Panc1 (cell line): ENCODE measurements around the gene SLCO3A1. TPM values are rescaled to one million over a fixed set of nuclear protein-coding genes. Genes with fewer than 3 reads are reported as not detected.

ENCODE experiments used
- ATAC-seq: fragments of 200-7000 bp; cut with Tn5 transposase; 2 replicates; pipeline ENCODE4 v1.9.1; 2020; ENCODE audit warnings: mild to moderate bottlenecking, moderate library complexity
- Bru-seq: library from RNA; stranded (reverse); fragments of 400-500 nt; gene quantifications from one replicate; lab custom pipeline; 2021; lab: Mats Ljungman, UMichigan
- BruChase-seq, 2 experiments: library from RNA; stranded (reverse); fragments of 400-500 nt; gene quantifications; one replicate each; lab custom pipeline; 2021; lab: Mats Ljungman, UMichigan
- BruUV-seq: library from RNA; stranded (reverse); fragments of 400-500 nt; replicated peaks from 2 replicates; lab custom pipeline; 2021; lab: Mats Ljungman, UMichigan
- CTCF ChIA-PET: fragments of 300-600 bp; sonication (Branson Sonifier 250); formaldehyde crosslinking; loops from one replicate; lab custom pipeline; 2022; ENCODE audit warnings: antibody characterized with exemption; lab: Charles Lee
- POLR2A ChIA-PET: fragments of 300-600 bp; sonication (Branson Sonifier 250); formaldehyde crosslinking; loops from one replicate; lab custom pipeline; 2022; ENCODE audit warnings: antibody characterized with exemption; lab: Charles Lee
- DNase-seq: peaks from one replicate; pipeline ENCODE4 v3.0.0-alpha.2; 2010; ENCODE audit warnings: low read depth, low spot score
- H3K27ac ChIP-seq: 2 replicates; pipeline ENCODE4 v1.5.1; 2011; ENCODE audit warnings: mild to moderate bottlenecking, low read length, inconsistent platforms
- H3K27me3 ChIP-seq: fragments of 200-500 bp; sonication (Bioruptor generic); 2 replicates; pipeline ENCODE4 v1.6.0; 2014; ENCODE audit warnings: low read length, inconsistent platforms; ENCODE audit not compliant: control insufficient read depth, insufficient read depth
- H3K36me3 ChIP-seq: fragments of 200-500 bp; sonication (Bioruptor generic); 2 replicates; pipeline ENCODE4 v1.5.1; 2014; ENCODE audit warnings: inconsistent platforms, mild to moderate bottlenecking, low read length, moderate library complexity; ENCODE audit not compliant: control insufficient read depth, insufficient read depth
- H3K4me1 ChIP-seq: 2 replicates; pipeline ENCODE4 v1.5.1; 2011; ENCODE audit warnings: inconsistent platforms, mild to moderate bottlenecking, low read length, moderate library complexity; ENCODE audit not compliant: control insufficient read depth, insufficient read depth
- H3K4me3 ChIP-seq, 2 experiments: 2 replicates each; pipeline ENCODE4 v1.5.1; 2011 to 2012; ENCODE audit warnings: low read depth in 2 of 2, low read length in 2 of 2, mild to moderate bottlenecking in 2 of 2, inconsistent platforms in 1 of 2, moderate library complexity in 1 of 2
- H3K9me3 ChIP-seq: fragments of 200-500 bp; sonication (Bioruptor generic); 2 replicates; pipeline ENCODE4 v1.5.1; 2014; ENCODE audit warnings: low read depth, mild to moderate bottlenecking, inconsistent platforms, low read length, moderate library complexity; ENCODE audit not compliant: control insufficient read depth, insufficient read depth
- CTCF ChIP-seq: fragments of 450-650 bp; IDR thresholded peaks from 2 replicates; pipeline ENCODE4 v1.5.1; 2017; ENCODE audit warnings: mild to moderate bottlenecking
- POLR2AphosphoS5 ChIP-seq: IDR thresholded peaks from 2 replicates; pipeline ENCODE4 v1.6.1; 2012; ENCODE audit warnings: mild to moderate bottlenecking, low read depth, low read length, moderate library complexity
- REST ChIP-seq, 2 experiments: IDR thresholded peaks; 2 replicates each; pipeline ENCODE4 v1.6.1; 2011 to 2012; ENCODE audit warnings: low read depth in 2 of 2, control low read depth in 1 of 2, low read length in 1 of 2, mild to moderate bottlenecking in 1 of 2, moderate library complexity in 1 of 2; ENCODE audit not compliant: insufficient read depth in 1 of 2
- SIN3A ChIP-seq: IDR thresholded peaks from 2 replicates; pipeline ENCODE4 v1.6.1; 2012; ENCODE audit warnings: low read depth, mild to moderate bottlenecking, low read length, moderate library complexity, borderline replicate concordance; ENCODE audit not compliant: insufficient read depth
- TCF7L2 ChIP-seq: IDR thresholded peaks from 2 replicates; pipeline ENCODE4 v1.6.1; 2011; ENCODE audit warnings: mild to moderate bottlenecking, low read depth, low read length, inconsistent platforms
- in situ Hi-C: cut with HindIII; loops from 2 replicates; pipeline ENCODE4 v1.10.0; 2016; ENCODE audit warnings: low sequenced_read_pairs, low pct_unique_long_range_greater_than_20kb
- intact Hi-C: fragments of 100-400 bp; cut with micrococcal nuclease; formaldehyde crosslinking; loops from one replicate; pipeline ENCODE4 v1.10.0; 2022; ENCODE audit not compliant: unreplicated experiment
- long read RNA-seq: library from polyadenylated mRNA; unstranded; transcript quantifications from one replicate; pipeline ENCODE4 v2.0.0, GENCODE V29; 2021; ENCODE audit not compliant: unreplicated experiment
- polyA plus RNA-seq: library from polyadenylated mRNA; unstranded; fragments of >200 nt; gene quantifications from one replicate; pipeline ENCODE4 v1.2.1, GENCODE V29; 2012; ENCODE audit warnings: missing spikeins; ENCODE audit not compliant: insufficient read length
- total RNA-seq: library from RNA; stranded (reverse); gene quantifications from one replicate; pipeline ENCODE4 v1.2.1, GENCODE V29; 2021; ENCODE audit not compliant: unreplicated experiment

SLCO3A1 gene
- 20.6 TPM for total RNA-seq
- polyA plus RNA-seq: 15.6 TPM
- Bru-seq, nascent RNA: percentile 61 among the genes with signal in this experiment
- BruChase-seq, experiment 1, labeled RNA remaining after a 2-hour chase: percentile 56 among the genes with signal in this experiment
- BruChase-seq, experiment 2, labeled RNA remaining after a 6-hour chase: percentile 55 among the genes with signal in this experiment
- long read RNA-seq, full-length matches to known transcripts: 47 of 79 reads
- long read RNA-seq, partial matches to known transcripts: 13 of 79 reads
- long read RNA-seq, other reads (novel, unspliced or antisense): 19 of 79 reads

GRCh38 chr15:91853511-91853947 lies at the start of gene SLCO3A1:
Gene SLCO3A1, plus strand, starts transcription at chr15:91853708.
- no TSS peak for BruUV-seq
- ChIA-PET POLR2A (interaction anchor here (0.7 kb wide), 1 partner anchor 33 kb away, joined by 7 read pairs; no protein-coding TSS in a partner anchor), CTCF (interaction anchor here (0.6 to 1.3 kb wide), 5 partner anchors 14 to 932 kb away, joined by 3 read pairs; no protein-coding TSS in a partner anchor)
- peaks cover 18% of the 10 kb centered on the region for H3K4me1 ChIP-seq
- in situ Hi-C loops: no loop called here
- no peaks in the 10 kb centered on the region for H3K27me3 ChIP-seq
- DNase-seq (no peak), ATAC-seq (peak; percentile 77)
- H3K4me3 ChIP-seq: peak within 1 kb of the TSS; percentile 64 to 66
- TF ChIP-seq POLR2AphosphoS5 (no peak), TCF7L2 (no peak), REST (IDR thresholded peaks at IDR 0.05; ENCODE audit: insufficient read depth in 1 of 2, low read depth in 2 of 2, low read length in 1 of 2) (no peak), CTCF (no peak), SIN3A (no peak)
- H3K27ac ChIP-seq: peak within 1 kb of the TSS; percentile 63
- intact Hi-C loops: loop anchor here (2.0 kb wide), 2 partner anchors 227 to 551 kb away; no protein-coding TSS in a partner anchor
- H3K9me3 ChIP-seq: no peaks in the 10 kb centered on the region
- H3K36me3 ChIP-seq: no peaks in the 10 kb centered on the region

- Histone ChIP-seq H3K4me1 (no peaks in the 10 kb centered on the region), H3K4me3 (no peak overlapping the region), H3K9me3 (no peaks in the 10 kb centered on the region), H3K36me3 (no peaks in the 10 kb centered on the region), H3K27me3 (peaks cover 2% of the 10 kb centered on the region; the same call in 1 of the 2 replicates), H3K27ac (no peak overlapping the region)
- CTCF ChIA-PET: no interaction called here
- no peak for DNase-seq
- intact Hi-C loops: no loop called here
- no TSS peak for BruUV-seq
- TF ChIP-seq SIN3A (no peak), POLR2AphosphoS5 (no peak)
- no peak for ATAC-seq
- POLR2A ChIA-PET: no interaction called here
- in situ Hi-C loops: no loop called here
Observed at GRCh38 chr15:91807122-91807521, 46.4 kb upstream of the SLCO3A1 start.

GRCh38 chr15:91813924-91814323 lies 39.6 kb upstream of the SLCO3A1 start:
- H3K36me3 ChIP-seq: no peaks in the 10 kb centered on the region
- no peak overlapping the region for H3K27ac ChIP-seq
- BruUV-seq: no TSS peak
- H3K27me3 ChIP-seq: no peaks in the 10 kb centered on the region
- H3K4me3 ChIP-seq: no peak overlapping the region
- POLR2A ChIA-PET: no interaction called here
- in situ Hi-C loops: no loop called here
- H3K4me1 ChIP-seq: no peaks in the 10 kb centered on the region
- intact Hi-C loops: no loop called here
- peaks cover 6% of the 10 kb centered on the region; the same call in 1 of the 2 replicates for H3K9me3 ChIP-seq
- TF ChIP-seq POLR2AphosphoS5 (no peak), SIN3A (no peak), TCF7L2 (no peak), REST (IDR thresholded peaks at IDR 0.05; ENCODE audit: insufficient read depth in 1 of 2, low read depth in 2 of 2, low read length in 1 of 2) (no peak)
- no peak for ATAC-seq
- CTCF ChIA-PET: no interaction called here
- DNase-seq: no peak
